RCC 7860 (cell line): Measurements from ENCODE around the gene MOBP.
"Not testable (repeated sequence)": the region's sequence is repeated elsewhere in the genome, so short reads cannot be mapped to it uniquely, and the experiment has no call there.

ENCODE experiments used
- DNase-seq: peaks from one replicate; pipeline ENCODE4 v3.0.0-alpha.2; 2015; ENCODE audit warnings: low spot score
- FAIRE-seq: peaks from 2 replicates; lab custom pipeline; 2012; peaks lifted over from hg19 to GRCh38; lab: Jason Lieb, UNC

MOBP gene, protein sequence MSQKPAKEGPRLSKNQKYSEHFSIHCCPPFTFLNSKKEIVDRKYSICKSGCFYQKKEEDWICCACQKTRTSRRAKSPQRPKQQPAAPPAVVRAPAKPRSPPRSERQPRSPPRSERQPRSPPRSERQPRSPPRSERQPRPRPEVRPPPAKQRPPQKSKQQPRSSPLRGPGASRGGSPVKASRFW

DNA sequence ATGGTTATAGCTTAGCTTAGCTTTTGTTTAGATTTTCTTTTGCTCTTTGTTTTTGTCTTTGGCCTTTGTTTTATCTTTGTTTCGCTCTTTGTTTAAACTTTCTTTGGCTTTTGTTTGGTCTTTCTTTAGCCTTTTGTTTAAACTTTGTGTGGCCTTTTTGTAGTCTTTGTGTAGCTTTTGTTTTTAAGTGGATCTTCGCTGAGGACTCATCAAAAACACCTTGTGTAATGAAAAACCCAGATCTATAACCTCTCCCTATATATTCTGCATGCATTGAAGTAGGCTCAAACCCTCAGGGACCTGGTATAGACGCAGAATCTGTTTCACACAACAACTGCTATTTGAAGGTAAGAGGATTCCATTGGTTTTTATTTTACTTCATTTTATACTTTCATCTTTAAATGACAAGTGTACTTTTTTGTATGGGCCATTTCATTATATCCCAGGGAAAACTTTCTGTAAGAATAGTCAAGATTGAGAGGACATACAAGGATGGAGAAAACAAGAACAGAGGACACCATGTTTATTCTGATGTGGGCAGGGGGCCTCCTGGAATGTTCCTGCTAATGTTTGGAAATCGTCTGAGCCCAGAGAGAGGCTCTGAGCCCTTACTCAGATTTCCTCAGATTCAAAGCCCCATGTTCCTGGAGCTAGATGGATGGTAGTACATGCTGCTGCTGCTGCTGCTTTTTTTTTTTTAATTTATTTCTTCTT lies at the start of gene MOBP:
Gene MOBP, plus strand, starts transcription at position 287 of the 714 bp plus-strand sequence. CDS start 34,390 bp downstream, outside the sequence.
- DNase-seq (no peak), FAIRE-seq (no peak)

DNA sequence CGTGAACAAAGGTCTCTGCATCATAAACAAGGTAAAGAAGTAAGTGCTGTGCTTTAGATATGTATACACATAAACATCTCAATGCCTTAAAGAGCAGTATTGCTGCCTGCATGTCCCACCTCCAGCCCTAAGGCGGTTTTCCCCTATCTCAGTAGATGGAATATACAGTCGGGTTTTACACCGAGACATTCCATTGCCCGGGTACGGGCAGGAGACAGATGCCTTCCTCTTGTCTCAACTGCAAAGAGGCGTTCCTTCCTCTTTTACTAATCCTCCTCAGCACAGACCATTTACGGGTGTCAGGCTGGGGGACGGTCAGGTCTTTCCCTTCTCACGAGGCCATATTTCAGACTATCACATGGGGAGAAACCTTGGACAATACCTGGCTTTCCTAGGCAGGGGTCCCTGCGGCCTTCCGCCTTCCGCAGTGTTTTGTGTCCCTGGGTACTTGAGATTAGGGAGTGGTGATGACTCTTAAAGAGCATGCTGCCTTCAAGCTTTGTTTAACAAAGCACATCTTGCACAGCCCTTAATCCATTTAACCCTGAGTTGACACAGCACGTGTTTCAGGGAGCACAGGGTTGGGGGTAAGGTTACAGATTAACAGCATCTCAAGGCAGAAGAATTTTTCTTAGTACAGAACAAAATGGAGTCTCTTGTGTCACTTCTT lies 48.8 kb upstream of the MOBP start:
- DNase-seq, result not testable (repeated sequence)

DNA sequence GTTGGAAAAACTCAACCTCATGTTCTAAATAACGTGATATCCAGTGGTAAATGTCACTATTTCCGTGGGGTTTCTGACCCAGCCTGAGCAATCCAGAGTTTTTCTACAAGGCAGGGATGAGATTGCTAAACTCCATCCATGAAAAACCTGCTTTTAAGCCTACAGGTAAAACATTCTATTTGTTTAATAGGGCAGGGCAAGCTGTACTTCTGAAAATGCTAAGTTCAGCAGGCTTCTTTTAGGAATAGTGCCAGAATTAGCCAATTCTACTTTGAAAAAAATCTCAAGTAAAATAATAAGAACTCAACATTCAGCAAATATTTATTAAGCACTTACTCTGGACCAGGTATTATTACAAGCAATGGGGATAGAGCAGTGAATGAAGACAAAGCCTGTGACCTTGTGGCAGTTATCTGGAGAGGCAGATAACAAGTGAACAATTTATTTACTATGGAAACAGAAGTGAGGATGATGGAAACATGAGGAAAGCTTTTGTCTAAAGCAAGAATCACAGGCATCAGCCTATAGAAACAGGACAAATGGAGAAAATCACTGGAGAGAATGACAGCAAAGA lies 47.7 kb upstream of the MOBP start:
- DNase-seq, result no peak
- no peak for FAIRE-seq

More for the DNA sequence above, 48.8 kb upstream of the MOBP start:
- not testable (repeated sequence) for FAIRE-seq

DNA sequence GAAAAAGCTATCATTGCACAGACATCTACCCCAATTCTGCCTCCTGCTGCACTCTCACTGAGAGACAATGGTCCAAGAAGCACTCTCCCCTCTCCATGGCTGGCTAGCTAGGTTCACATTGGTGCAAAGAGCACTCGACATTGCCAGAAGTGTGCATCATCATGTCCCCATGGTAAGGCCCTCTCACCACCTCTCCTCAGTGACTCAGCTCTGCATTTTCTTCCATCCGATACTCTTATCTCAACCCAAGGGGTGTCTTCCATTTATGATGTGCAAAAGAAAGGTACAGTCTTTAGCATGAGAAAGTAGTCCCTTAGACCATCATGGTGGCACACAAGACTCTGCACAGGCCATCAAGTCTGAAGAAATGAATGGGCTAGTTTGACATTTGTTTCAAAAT lies 46.9 kb upstream of the MOBP start:
- FAIRE-seq, result no peak
- no peak for DNase-seq

DNA sequence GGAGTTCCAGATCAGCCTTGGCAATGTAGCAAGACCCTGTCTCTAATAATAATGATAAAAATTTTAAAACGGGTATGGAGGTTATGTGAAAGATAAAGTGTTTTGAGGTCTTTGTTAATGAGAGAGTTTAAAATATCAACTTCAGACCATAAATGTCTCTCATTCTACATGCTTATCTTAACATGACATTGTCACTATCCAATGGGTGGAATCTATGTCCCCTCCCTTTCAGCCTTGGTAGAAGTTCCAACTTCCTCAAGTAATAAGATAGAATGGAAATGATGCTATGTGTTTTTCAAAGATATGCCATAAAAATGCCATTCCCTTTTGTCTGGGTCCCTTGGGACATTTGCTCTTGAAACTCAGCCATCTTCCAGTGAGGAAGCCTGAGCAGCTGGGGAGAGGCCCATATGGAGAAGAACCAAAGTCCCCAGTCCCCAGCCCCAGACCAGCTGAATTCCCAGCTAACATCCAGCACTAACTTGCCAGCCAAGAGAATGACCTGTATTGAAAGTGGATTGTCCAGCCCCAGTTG lies 44.0 kb upstream of the MOBP start:
- FAIRE-seq (no peak), DNase-seq (no peak)

DNA sequence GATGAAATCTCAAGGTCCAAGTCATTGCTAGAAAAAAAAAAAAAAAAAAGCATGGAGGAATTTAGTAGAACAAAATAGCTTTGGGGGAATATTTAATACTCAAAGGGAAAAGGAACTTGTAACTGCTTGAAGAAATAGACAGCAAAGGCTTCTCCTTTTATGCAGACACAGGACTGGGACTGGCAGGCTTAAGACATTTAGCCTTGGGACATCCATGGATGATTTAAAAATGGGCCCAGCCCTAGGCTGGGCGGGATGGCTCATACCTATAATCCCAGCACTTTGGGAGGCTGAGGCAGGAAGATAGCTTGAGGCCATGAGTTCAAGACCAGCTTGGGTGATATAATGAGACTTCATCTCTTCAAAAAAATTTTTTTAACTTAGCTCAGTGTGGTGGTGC lies 41.2 kb upstream of the MOBP start:
- no peak for DNase-seq
- FAIRE-seq, result no peak

DNA sequence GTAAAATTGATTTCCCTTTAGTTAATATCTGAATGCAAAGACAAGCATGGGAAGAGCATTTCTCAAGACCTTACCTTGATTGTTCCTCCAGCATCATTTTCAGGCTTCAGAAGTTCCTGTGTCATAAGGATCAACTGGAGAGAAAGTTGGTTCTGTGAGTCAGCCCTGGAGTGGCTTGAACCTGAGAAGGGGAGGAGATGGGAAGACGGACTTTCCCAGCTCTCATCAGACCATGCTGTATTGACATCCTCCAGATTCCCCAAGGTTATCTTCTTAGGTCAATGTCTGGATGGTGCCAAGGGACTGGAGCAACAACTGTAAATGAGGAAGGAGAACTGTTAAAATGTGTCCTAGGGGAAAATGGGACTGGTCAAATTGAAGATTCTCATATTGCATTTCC lies 40.0 kb upstream of the MOBP start:
- peak; percentile 15 for DNase-seq
- no peak for FAIRE-seq

DNA sequence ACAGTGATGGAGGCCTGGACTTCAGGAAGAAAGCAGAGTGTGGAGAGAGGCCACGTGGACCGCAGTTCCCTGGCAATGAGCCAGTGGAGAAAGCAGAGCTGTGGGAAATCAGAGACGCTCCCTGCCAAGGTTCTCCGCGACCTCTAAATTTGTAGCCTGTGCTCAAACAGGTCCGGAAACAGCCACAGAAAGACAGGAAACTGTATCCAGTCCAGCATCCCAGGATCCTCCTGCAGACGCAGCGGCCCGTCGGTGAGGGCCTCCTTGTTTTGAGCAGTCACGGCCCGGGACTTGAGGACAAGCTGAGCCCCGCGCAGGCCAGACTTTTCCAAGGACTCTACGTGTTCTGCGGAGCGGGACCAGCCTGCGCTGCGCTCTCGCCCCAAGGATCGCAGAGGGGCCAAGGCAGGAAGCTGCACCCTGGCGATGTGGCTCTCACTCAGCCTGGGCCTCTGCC lies 38.7 kb upstream of the MOBP start:
- FAIRE-seq (no peak), DNase-seq (no peak)

DNA sequence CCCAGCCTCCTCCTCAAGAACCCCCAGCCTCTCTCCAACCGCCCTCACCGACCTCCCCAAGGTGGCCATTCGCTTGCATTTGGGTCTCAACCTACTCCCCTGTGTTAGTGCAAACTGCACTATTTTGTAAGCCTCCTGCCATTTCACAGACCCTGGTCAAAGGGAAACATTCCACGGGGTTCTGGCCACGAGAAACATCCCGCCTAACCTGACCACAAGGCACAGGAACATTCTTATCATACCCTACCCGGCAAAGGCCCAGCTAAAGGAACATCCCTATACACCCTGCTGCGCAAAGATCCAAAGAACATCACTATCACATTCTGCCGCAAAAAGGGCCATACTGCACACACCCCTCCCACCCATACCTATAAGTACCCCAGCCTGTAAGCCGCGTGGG lies 38.0 kb upstream of the MOBP start:
- no peak for FAIRE-seq
- no peak for DNase-seq

DNA sequence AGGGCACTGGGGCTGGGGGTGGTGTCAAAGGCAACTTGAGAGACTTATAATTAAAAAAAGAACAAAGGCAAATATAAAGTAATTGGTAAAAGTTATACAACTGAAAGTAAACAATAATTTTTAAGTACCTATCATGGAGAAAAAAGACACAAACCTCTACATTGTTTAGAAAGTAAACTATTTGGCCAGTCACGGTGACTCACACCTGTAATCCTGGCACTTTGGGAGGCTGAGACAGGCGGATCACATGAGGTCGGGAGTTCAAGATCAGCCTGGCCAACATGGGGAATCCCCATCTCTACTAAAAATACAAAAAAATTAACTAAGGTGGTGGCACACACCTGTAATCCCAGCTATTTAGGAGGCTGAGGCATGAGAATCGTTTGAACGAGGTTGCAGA lies 35.1 kb upstream of the MOBP start:
- no peak for FAIRE-seq
- DNase-seq, result no peak

DNA sequence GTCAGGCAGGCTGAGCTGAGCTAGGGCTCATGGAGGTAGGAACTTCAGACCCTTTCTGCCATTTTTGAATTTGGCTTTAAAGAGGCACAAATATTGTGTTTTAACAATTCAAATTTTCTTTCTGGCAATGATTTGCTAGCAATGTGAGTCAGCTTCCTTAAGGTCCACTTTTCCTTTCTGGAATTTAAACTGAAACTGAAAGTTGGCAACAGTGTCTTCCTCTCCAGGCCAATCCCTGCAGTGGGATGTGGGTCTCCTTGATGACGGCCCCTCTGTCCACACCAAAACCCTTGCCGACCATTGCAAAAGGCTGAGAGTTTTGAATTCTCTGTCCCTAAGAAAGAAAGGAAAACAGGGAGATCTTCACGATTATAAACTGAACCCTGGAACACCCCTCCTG lies 33.8 kb upstream of the MOBP start:
- DNase-seq (peak; percentile 70), FAIRE-seq (peak; percentile 78)

DNA sequence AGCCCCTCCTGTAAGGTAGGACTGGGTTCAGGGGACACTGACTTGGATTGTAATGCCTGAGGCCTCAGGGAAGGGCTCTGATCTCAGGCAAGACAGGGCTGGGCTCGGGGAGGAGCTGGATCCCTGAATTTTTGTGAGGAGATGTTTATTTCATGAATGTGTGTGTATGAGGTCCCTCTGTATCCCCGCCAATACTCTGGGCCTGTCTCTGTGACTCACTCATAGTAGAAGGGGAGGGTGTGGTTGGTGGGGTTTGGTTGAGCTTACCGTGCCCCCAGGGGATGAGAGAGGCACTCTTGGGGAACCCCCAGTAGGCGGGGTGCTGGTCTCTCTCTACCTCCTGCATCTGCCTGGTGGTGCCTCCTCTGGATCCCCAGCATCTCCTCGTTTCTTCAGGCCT lies 32.9 kb upstream of the MOBP start:
- no peak for FAIRE-seq
- no peak for DNase-seq

DNA sequence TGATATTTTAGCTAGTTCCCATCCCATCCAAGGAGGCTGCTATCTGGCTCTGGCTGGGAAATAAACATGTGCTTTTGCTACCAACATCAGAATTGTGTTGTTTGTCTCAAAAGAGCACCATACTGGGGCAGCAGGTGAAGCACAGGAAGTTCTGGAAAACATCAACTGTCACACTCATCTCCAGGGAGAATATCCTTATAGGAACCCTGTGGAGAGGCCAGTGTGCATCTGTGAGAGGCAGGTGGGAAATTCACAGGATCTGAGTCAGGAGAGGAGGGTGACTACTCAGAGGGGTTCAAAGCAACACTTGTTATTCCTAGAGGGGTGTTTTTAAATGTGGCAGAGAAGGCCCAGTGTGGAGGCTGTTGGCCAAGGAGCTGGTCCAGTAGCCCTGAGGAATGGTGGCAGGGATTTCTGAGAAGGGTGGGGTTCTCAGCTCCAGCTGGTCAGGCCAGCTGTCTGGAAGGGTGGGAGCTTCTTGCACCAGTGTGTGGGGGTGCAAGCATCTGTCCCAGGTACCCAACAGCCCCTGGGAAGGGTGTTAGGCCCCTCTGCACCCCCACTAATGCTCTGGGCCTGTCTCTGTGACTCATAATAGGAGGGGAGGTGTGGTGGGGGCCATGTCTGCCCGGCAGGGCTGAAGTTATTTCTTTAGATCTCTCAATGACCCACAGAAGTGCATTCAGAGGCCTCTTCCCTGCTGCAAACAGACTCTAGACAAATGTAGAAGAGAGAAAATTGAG lies 32.3 kb upstream of the MOBP start:
- DNase-seq (no peak), FAIRE-seq (no peak)

DNA sequence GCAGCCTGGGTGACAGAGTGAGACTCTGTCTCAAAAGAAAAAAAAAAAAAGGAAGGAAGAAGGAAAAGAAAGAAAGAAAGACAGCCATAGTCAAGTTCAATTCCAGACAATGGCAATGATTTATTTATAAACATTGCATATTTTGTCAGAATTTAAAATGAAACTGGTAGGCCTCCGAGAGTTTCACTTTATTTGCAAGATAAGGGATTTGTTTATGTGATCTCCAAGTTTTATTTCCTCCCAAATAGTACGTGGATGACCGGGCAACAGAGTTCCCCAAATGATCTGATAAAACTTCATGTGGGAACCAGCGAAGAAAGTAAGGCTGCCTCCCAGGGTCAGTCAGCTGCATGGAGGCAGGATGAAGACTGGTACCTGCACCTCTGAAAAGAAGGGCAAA lies 28.6 kb upstream of the MOBP start:
- no peak for FAIRE-seq
- no peak for DNase-seq

DNA sequence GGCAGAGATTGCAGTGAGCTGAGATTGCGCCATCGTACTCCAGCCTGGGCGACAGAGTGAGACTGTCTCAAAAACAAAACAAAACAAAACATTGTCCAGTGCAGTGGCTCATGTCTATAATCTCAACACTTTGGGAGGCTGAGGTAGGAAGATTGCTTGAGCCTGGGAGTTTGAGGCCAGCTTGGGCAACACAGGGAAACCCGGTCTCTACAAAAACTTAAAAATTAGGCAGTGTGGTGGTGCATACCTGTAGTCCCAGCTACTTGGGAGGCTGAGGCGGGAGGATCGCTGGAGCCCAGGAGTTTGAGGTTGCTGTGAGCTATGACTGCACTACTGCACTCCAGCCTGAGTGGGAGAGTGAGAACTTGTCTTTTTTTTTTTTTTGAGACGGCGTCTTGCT lies 27.2 kb upstream of the MOBP start:
- FAIRE-seq, result no peak
- no peak for DNase-seq

DNA sequence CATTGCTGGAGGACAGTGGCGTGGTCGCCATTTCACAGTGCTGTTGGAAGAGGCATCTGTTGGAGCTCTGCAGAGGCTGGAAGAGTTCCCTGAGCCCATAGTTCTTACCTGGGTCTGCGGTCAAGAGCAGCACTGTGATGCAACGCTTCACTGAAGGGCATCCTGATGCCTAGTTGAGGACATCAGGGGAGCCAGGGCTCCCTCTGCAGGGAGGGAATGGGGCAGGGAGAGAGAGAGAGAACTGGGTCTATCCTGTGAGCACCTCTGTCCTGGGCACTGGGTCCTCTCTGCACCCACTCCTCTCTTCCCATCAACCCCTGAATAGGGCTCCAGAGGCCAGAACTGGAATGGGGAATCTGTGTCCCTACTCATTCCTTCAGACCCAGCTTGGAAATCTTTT lies 23.9 kb upstream of the MOBP start:
- no peak for FAIRE-seq

DNA sequence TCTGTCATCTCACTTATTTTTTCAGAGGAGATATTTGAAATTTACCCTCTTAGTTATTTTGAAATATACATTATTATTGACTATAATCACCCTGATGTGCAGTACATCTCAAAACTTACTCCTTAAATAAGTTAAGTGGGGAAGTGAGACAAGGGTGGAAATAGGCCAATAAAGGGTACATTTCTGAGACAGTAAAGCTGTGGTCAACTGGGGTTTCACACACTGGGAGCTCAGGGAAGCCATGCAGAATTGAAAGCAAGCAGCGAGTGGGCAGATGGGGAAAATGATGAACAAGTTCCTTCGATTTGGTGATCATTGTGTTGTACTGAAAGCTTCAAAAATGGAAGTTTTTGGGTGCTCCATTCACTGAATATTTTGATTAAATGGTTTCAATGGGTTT lies 21.6 kb upstream of the MOBP start:
- no peak for FAIRE-seq

More for the DNA sequence above, 23.9 kb upstream of the MOBP start:
- no peak for DNase-seq

DNA sequence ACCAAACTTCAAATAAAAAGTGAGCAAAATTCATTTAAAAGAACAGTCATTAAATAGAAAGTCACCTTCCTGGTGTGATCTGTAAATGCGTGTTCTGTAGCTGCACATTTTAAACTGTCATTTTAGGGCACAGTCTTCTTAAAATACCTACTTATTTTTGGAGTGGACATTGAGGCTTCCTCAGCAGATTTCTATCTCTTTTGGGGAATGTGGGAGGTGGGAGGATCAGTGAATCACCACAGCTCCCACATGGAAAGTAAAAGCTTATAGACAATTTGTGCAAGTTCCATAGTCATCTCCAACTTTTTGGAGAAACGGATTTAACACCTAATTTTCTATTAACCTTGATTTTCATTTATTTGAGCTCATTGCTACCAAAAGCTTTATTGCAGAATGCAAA lies 21.0 kb upstream of the MOBP start:
- no peak for FAIRE-seq
- DNase-seq, result no peak

More for the DNA sequence above, 21.6 kb upstream of the MOBP start:
- DNase-seq, result no peak

DNA sequence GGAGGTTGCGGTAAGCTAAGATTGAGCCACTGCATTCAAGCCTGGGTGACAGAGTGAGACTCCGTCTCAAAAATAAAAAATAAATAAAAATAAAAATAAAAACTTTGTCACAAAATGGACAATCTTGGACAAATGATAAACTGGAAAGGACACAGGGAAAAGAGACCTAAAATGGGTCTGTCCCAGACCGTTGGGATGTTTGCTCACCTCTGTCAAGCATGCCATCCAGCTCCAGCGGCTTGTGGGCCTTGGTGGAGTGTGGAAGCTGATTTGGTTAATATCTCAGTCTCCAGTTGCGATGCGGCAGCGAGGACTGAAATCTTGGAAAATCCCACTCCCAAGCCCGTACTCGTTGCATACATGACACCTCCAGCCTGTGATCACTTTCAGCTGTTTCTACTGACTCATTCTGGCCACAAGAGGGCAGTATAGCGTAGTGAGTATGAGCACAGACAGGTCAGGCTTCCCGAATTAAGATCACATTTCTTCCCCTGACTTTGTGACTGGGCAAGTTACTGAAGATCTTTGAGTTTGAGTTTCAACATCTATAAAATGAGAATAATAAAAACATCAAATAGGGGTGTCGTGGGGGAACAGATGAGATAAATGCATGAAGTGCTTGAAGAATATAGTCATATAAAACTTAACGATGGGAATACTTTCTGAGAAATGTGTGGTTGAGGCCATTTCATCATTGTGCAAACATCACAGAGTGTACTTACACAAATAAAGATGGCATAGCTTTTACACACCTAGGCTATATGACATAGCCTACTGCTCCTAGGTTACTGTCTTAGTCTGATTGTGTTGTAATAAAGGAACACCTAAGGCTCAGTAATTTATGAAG lies 19.6 kb upstream of the MOBP start:
- DNase-seq (peak; percentile 48), FAIRE-seq (peak; percentile 14)
